GM23248 (cell line): ENCODE measurements around the gene LRP6. TPM values are rescaled to one million over a fixed set of nuclear protein-coding genes. Genes with fewer than 3 reads are reported as not detected.
A peak's percentile ranks its signal among the peaks of the same experiment; 100 is the strongest.

Experiments used
- DNase-seq: peaks from one replicate; pipeline ENCODE4 v3.0.0-alpha.2; 2015
- H2AFZ ChIP-seq: fragments of 200-600 bp; sonication (generic); 2 replicates; pipeline ENCODE4 v1.6.1; 2016; ENCODE audit warnings: antibody characterized with exemption
- H3F3A ChIP-seq: fragments of 200-600 bp; sonication (generic); 2 replicates; pipeline ENCODE4 v1.6.1; 2016; ENCODE audit warnings: mild to moderate bottlenecking, antibody characterized with exemption, mixed run types; ENCODE audit not compliant: insufficient read depth
- H3K27ac ChIP-seq: fragments of 200-600 bp; sonication (generic); 2 replicates; pipeline ENCODE4 v1.5.1; 2016; ENCODE audit warnings: mild to moderate bottlenecking
- H3K27me3 ChIP-seq: fragments of 200-600 bp; sonication (generic); replicated peaks from 2 replicates; pipeline ENCODE4 v1.6.1; 2016; ENCODE audit warnings: mild to moderate bottlenecking; ENCODE audit not compliant: insufficient read depth
- H3K36me3 ChIP-seq: fragments of 200-600 bp; sonication (generic); 2 replicates; pipeline ENCODE4 v1.6.1; 2016; ENCODE audit warnings: low read depth, mild to moderate bottlenecking
- H3K4me1 ChIP-seq: fragments of 200-600 bp; sonication (generic); 2 replicates; pipeline ENCODE4 v1.6.1; 2016; ENCODE audit warnings: mild to moderate bottlenecking; ENCODE audit not compliant: insufficient read depth
- H3K4me2 ChIP-seq: fragments of 200-600 bp; sonication (generic); one replicate; pipeline ENCODE4 v1.6.1; 2016; ENCODE audit warnings: mild to moderate bottlenecking; ENCODE audit not compliant: unreplicated experiment
- H3K4me3 ChIP-seq: fragments of 200-600 bp; sonication (generic); 2 replicates; pipeline ENCODE4 v1.5.1; 2016; ENCODE audit warnings: mild to moderate bottlenecking
- H3K79me2 ChIP-seq: fragments of 200-600 bp; sonication (generic); 2 replicates; pipeline ENCODE4 v1.6.1; 2016; ENCODE audit warnings: mild to moderate bottlenecking; ENCODE audit not compliant: insufficient read depth
- H3K9ac ChIP-seq: fragments of 200-600 bp; sonication (generic); 2 replicates; pipeline ENCODE4 v1.6.1; 2016; ENCODE audit warnings: mild to moderate bottlenecking
- H3K9me2 ChIP-seq: fragments of 200-600 bp; sonication (generic); 2 replicates; pipeline ENCODE4 v1.6.1; 2016; ENCODE audit warnings: mixed run types, mild to moderate bottlenecking, moderate library complexity; ENCODE audit not compliant: insufficient read depth
- H3K9me3 ChIP-seq: fragments of 200-600 bp; sonication (generic); one replicate; pipeline ENCODE4 v1.6.1; 2017; ENCODE audit warnings: low read depth
- H4K20me1 ChIP-seq: fragments of 200-600 bp; sonication (generic); 2 replicates; pipeline ENCODE4 v1.6.0; 2016; ENCODE audit not compliant: insufficient read depth
- EZH2 ChIP-seq: fragments of 200-600 bp; sonication (generic); IDR thresholded peaks from 2 replicates; pipeline ENCODE4 v1.6.1; 2018; ENCODE audit warnings: antibody characterized with exemption, mild to moderate bottlenecking; ENCODE audit not compliant: insufficient read depth, poor library complexity, severe bottlenecking
- EZH2phosphoT487 ChIP-seq: fragments of 200-600 bp; sonication (generic); IDR thresholded peaks from 2 replicates; pipeline ENCODE4 v1.6.1; 2018; ENCODE audit warnings: antibody characterized with exemption, moderate library complexity, mild to moderate bottlenecking, low read depth; ENCODE audit not compliant: insufficient read depth
- WGBS, 2 experiments: methylation state at CpG; one replicate each; pipeline ENCODE4 v1.1.6; 2015 to 2017; ENCODE audit warnings: low lambda C conversion rate in 2 of 2, low coverage in 1 of 2; ENCODE audit errors: missing lambda C conversion rate in 2 of 2; 5-methylcytosine and 5-hydroxymethylcytosine counted together
- in situ Hi-C: fragments of 300-500 bp; cut with MboI; formaldehyde crosslinking; loops from 2 replicates; pipeline ENCODE4 v1.15.0; 2020
- polyA plus RNA-seq: library from polyadenylated mRNA; unstranded; fragments of >200 nt; fragmentation: Nextera tagmentation; extraction: Ambion mirVana; gene quantifications from 2 replicates; pipeline ENCODE4 v1.2.1, GENCODE V29; 2016
- total RNA-seq: library from RNA; depleted of rRNA; stranded (reverse); fragments of >200 nt; shearing (Covaris generic); gene quantifications from 2 replicates; pipeline ENCODE4 v1.2.3, GENCODE V29; 2014

The LRP6 gene
- total and polyA plus RNA-seq, 2 experiments from 2014 or later = 10.3 to 20.1 TPM

DNA sequence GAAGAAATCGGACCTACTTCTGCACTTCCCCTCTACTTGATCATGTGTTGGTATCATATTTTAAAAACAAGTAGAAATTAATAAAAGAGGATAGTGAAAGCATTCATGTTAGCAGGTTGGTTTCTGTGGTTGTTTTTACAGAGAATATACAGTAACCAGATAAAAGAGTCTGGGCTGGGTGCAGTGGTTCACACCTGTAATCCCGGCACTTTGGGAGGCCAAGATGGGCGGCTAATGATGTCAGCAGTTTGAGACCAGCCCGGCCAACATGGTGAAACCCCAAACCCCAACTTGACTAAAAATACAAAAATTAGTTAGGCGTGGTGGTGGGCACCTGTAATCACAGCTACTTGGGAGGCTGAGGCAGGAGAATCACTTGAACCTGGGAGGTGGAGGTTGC lies 55.9 kb downstream of the LRP6 start:
- Histone ChIP-seq H3K27ac (no peak overlapping the region), H3K79me2 (peaks cover 92% of the 10 kb centered on the region), H3K9me2 (no peaks in the 10 kb centered on the region), H3K4me3 (no peak overlapping the region), H3K4me2 (no peak overlapping the region), H3K9ac (no peak overlapping the region), H2AFZ (no peak overlapping the region), H3K9me3 (no peaks in the 10 kb centered on the region), H3K27me3 (no peaks in the 10 kb centered on the region), H4K20me1 (peaks cover 14% of the 10 kb centered on the region; the same call in 1 of the 2 replicates), H3K4me1 (peaks cover 18% of the 10 kb centered on the region), H3K36me3 (no peaks in the 10 kb centered on the region), H3F3A (peaks cover 10% of the 10 kb centered on the region; the same call in 1 of the 2 replicates)
- TF ChIP-seq EZH2phosphoT487 = no peak
- TF ChIP-seq EZH2 = no peak
- WGBS, 2 experiments = 95 to 98% methylated on average over 5 of the region's 5 CpGs
- in situ Hi-C loops = no loop called here
- DNase-seq = no peak

DNA sequence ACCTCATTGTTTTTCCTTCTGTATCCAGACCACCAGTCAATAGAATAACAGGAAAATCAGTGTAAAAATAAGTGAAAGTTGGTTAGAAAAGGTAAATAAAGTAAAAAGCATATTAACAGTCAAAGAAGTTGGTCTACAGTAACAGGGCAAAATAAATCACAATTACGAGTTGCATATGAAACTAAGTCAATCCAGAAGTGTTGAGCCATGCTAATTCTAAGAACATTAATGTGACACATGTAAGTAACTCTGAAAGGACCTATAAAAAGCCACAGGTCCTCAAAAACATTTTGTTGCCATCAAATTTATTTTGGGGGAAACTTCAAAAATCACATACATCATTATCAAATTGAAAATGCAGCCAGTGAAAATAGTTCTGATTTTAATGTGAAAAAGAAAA lies 56.4 kb downstream of the LRP6 start:
- Histone ChIP-seq H4K20me1 (peaks cover 14% of the 10 kb centered on the region; the same call in 1 of the 2 replicates), H2AFZ (no peak overlapping the region), H3K9me3 (no peaks in the 10 kb centered on the region), H3K9ac (no peak overlapping the region), H3K4me2 (no peak overlapping the region), H3F3A (peaks cover 10% of the 10 kb centered on the region; the same call in 1 of the 2 replicates), H3K4me3 (no peak overlapping the region), H3K4me1 (peaks cover 18% of the 10 kb centered on the region), H3K9me2 (no peaks in the 10 kb centered on the region), H3K27me3 (no peaks in the 10 kb centered on the region), H3K36me3 (no peaks in the 10 kb centered on the region), H3K79me2 (peaks cover 92% of the 10 kb centered on the region), H3K27ac (no peak overlapping the region)
- no peak for DNase-seq
- in situ Hi-C loops = no loop called here
- 95 to 97% methylated on average over 1 of the region's 1 CpG for WGBS, 2 experiments
- TF ChIP-seq EZH2 (no peak), EZH2phosphoT487 (no peak)

- Histone ChIP-seq H3K9me2 (no peaks in the 10 kb centered on the region), H3K4me2 (no peak overlapping the region), H4K20me1 (peaks cover 14% of the 10 kb centered on the region; the same call in 1 of the 2 replicates), H3K9me3 (no peaks in the 10 kb centered on the region), H3K4me1 (peaks cover 10% of the 10 kb centered on the region), H3K27ac (no peak overlapping the region), H3K27me3 (no peaks in the 10 kb centered on the region), H3K36me3 (no peaks in the 10 kb centered on the region), H3K4me3 (no peak overlapping the region), H3K9ac (no peak overlapping the region), H2AFZ (no peak overlapping the region), H3F3A (peaks cover 3% of the 10 kb centered on the region; the same call in 1 of the 2 replicates), H3K79me2 (peaks cover 94% of the 10 kb centered on the region)
- DNase-seq = no peak
- TF ChIP-seq EZH2 = no peak
- no peak for TF ChIP-seq EZH2phosphoT487
- in situ Hi-C loops = no loop called here
- WGBS, 2 experiments = 97 to 99% methylated on average over 3 of the region's 3 CpGs
Observed at GRCh38 chr12:12209675-12210074, 57.2 kb downstream of the LRP6 start.

DNA sequence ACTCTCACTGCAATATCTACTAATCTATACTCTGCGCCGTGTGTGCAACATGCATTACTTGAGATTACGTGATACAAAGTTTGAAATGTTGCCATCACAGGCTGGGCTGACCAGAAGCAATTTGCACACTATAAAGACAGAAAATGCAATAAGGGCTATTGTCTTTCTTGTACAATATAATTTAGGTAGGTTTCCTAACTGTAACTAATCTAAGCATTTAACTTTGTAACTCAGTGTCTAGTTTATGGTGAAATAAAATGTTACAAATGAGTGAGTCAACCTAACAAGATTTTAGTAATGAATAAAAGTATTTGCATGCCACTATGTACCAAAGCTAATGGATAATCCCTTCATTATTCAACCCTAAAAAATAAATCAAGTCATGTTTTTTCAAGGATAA lies 57.8 kb downstream of the LRP6 start:
- DNase-seq = peak; percentile 15
- in situ Hi-C loops = no loop called here
- no peak overlapping the region for H2AFZ ChIP-seq

DNA sequence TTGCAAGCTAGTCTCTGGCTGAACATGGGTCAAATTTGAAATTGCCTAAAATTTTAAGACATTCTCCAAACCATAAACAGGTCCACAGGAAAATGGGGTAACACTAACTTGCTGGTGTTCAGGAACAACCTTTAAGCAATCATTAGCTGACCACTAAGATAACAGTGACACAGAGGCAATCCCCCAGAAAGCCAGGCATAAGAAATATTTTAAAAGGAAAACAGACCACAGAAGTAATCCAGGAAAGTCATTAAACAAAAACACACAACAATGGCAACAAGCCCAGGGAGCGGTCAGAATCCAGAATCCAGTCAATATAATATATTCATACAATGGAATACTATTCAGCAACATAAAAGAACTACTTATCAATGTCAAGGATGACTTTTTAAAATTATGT lies 59.1 kb downstream of the LRP6 start:
- H3F3A ChIP-seq = no peaks in the 10 kb centered on the region
- no peak for DNase-seq
- WGBS, 2 experiments = 78 to 87% methylated on average over 1 of the region's 1 CpG
- H3K36me3 ChIP-seq = no peaks in the 10 kb centered on the region
- H4K20me1 ChIP-seq = 0 out of 2 replicates have a peak, but pooled peaks cover 9% of the 10 kb centered on the region
- H3K4me2 ChIP-seq = no peak overlapping the region
- H3K27me3 ChIP-seq = no peaks in the 10 kb centered on the region
- H3K9me3 ChIP-seq = no peaks in the 10 kb centered on the region
- H3K9me2 ChIP-seq = no peaks in the 10 kb centered on the region
- H3K79me2 ChIP-seq = peaks cover 92% of the 10 kb centered on the region
- peaks cover 6% of the 10 kb centered on the region; the same call in 1 of the 2 replicates for H3K4me1 ChIP-seq
- no peak overlapping the region for H3K27ac ChIP-seq
- in situ Hi-C loops = no loop called here
- no peak overlapping the region for H3K9ac ChIP-seq
- TF ChIP-seq EZH2 (no peak), EZH2phosphoT487 (no peak)
- no peak overlapping the region for H3K4me3 ChIP-seq
- no peak overlapping the region for H2AFZ ChIP-seq

More for the DNA sequence above, 57.8 kb downstream of the LRP6 start:
- WGBS, 2 experiments = 96 to 99% methylated on average over 3 of the region's 3 CpGs
- Histone ChIP-seq H3K9me2 (no peaks in the 10 kb centered on the region), H3F3A (no peaks in the 10 kb centered on the region), H3K4me1 (peaks cover 6% of the 10 kb centered on the region; the same call in 1 of the 2 replicates), H3K4me3 (no peak overlapping the region), H3K36me3 (no peaks in the 10 kb centered on the region), H3K9me3 (no peaks in the 10 kb centered on the region), H3K9ac (no peak overlapping the region), H3K27me3 (no peaks in the 10 kb centered on the region), H3K4me2 (no peak overlapping the region), H3K27ac (no peak overlapping the region), H4K20me1 (peaks cover 14% of the 10 kb centered on the region; the same call in 1 of the 2 replicates), H3K79me2 (peaks cover 93% of the 10 kb centered on the region)
- TF ChIP-seq EZH2phosphoT487 (no peak), EZH2 (no peak)
